GM20431 (cell line): ENCODE measurements around the gene SNX6.
"Not testable (repeated sequence)": the region's sequence is repeated elsewhere in the genome, so short reads cannot be mapped to it uniquely, and the experiment has no call there.

ENCODE experiments used
- in situ Hi-C: fragments of 300-500 bp; cut with MseI, MboI; formaldehyde crosslinking; loops from one replicate; pipeline ENCODE4 v1.15.0; 2020; ENCODE audit warnings: low sequenced_read_pairs; ENCODE audit not compliant: unreplicated experiment

The SNX6 gene

GRCh38 chr14:34537677-34538009 is 92.3 kb downstream of the SNX6 start:
- in situ Hi-C loops = no loop called here

GRCh38 chr14:34536951-34537676 is 92.8 kb downstream of the SNX6 start:
- in situ Hi-C loops = no loop called here

DNA sequence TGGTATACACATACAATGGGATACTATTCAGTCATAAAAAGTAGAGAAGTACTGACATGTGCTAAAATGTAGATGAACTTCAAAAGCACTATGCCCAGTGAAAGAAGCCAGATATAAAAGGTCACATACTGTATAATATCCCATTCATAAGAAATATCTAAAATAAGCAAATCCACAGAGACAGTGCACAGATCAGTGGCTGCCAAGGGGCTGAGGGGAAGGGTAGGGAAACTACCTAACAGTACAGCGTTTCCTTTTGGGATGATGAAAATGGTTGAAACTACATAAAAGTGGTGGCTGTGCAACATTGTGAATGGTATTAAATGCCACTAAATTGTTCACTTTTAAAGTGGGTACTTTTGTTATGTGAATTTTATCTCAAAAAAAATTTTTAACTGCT is 102.4 kb downstream of the SNX6 start:
- in situ Hi-C loops = no loop called here

GRCh38 chr14:34524216-34524615 is 105.7 kb downstream of the SNX6 start:
- in situ Hi-C loops = not testable (repeated sequence)

DNA sequence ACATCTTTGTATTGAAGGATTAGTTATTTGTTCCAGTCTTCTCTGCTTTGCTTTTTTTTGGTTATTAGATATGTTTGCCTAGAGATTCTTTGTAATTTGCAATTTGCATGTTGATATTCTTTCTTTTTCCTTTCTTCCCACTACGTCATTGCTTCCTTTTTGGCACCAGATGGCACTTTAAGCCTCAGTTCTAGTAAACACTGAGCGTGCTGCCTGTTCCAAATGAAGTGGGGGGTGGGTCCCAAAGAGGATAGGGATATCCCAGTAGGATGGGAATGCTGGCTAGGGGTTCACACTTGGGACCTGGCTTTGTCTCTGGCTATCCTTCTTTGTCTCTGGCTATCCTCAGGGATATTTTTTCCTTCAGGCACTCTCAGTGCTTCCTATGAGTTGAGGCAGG is 107.5 kb downstream of the SNX6 start:
- in situ Hi-C loops = no loop called here

DNA sequence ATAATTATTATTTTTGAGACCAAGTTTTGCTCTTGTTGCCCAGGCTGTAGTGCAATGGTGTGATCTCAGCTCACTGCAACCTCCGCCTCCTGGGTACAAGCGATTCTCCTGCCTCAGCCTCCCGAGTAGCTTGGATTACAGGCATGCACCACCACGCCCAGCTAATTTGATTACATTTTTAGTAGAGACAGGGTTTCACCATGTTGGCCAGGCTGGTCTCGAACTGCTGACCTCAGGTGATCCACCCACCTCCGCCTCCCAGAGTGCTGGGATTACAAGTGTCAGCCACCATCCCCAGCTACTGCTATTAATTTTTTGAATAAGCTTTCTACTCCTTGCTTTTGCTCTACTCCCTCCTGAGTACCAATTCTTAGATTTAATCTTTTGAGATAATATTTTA is 108.9 kb downstream of the SNX6 start:
- in situ Hi-C loops = not testable (repeated sequence)

DNA sequence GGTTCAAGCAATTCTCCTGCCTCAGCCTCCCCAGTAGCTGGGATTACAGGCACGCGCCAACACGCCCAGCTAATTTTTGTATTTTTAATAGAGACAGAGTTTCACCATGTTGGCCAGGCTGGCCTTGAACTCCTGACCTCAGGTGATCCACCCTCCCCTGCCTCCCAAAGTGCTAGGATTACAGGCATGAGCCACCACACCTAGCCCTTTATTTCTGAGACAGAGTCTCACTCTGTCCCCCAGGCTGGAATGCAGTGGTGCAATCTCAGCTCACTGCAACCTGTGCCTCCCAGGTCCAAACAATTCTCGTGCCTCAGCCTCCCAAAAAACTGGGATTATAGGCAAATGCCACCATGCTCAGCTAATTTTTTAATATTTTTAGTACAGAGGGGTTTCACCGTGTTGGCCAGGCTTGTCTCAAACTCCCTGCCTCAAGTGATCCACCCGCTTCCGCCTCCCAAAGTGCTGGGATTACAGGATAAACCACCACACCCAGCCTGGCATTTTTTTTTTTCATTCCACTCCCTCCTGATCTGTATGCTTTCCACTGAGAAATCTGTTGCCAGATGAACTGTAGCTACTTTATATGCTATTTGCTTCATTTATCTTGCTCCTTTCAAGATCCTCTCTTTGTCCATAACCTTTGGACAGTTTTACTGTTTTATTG is 109.5 kb downstream of the SNX6 start:
- in situ Hi-C loops = not testable (repeated sequence)
